ENCODE results near the gene NEK7.

Gene NEK7

GRCh38 chr1:198364471-198364870 lies 207.7 kb downstream of the NEK7 start:
- no peak overlapping the region for H3K27ac ChIP-seq (ENCODE audit: low read length)

GRCh38 chr1:198367296-198367695 lies 210.5 kb downstream of the NEK7 start:
- no peaks in the 10 kb centered on the region for H4K20me1 ChIP-seq (ENCODE audit: insufficient read depth, low read length)
- no peak for TF ChIP-seq CTCF (IDR thresholded peaks at IDR 0.05; ENCODE audit: low read length)
- TF ChIP-seq EZH2phosphoT487 (IDR thresholded peaks at IDR 0.05; ENCODE audit: low read length): no peak
- no peak for TF ChIP-seq EZH2 (optimal IDR thresholded peaks at IDR 0.05; ENCODE audit: low read depth, low read length)
- no peak overlapping the region for H3K27ac ChIP-seq (ENCODE audit: low read length)
- no peak overlapping the region for H3K4me2 ChIP-seq (ENCODE audit: low read depth, low read length)
- H3K27me3 ChIP-seq (replicated peaks; ENCODE audit: insufficient read depth, low read length): no peaks in the 10 kb centered on the region
- no peaks in the 10 kb centered on the region for H3K9me2 ChIP-seq (replicated peaks; ENCODE audit: insufficient read depth, low read length)
- no peaks in the 10 kb centered on the region for H3K36me3 ChIP-seq (replicated peaks; ENCODE audit: insufficient read depth, low read length)
- H3K79me2 ChIP-seq (ENCODE audit: low read length): no peaks in the 10 kb centered on the region
- no peak overlapping the region for H3K9ac ChIP-seq (ENCODE audit: low read length)
- no peaks in the 10 kb centered on the region for H3F3A ChIP-seq (ENCODE audit: insufficient read depth, low read length)
- no peaks in the 10 kb centered on the region for H3K9me3 ChIP-seq (replicated peaks; ENCODE audit: insufficient read depth, low read length)
- H3K4me3 ChIP-seq (ENCODE audit: low read length): no peak overlapping the region
- no peaks in the 10 kb centered on the region for H3K4me1 ChIP-seq (ENCODE audit: low read length)
- no peak overlapping the region for H2AFZ ChIP-seq (ENCODE audit: low read length)
- no peak for DNase-seq

More at GRCh38 chr1:198364471-198364870, 207.7 kb downstream of the NEK7 start:
- H3K79me2 ChIP-seq (ENCODE audit: low read length): no peaks in the 10 kb centered on the region
- no peaks in the 10 kb centered on the region for H4K20me1 ChIP-seq (ENCODE audit: insufficient read depth, low read length)
- no peak overlapping the region for H3K4me3 ChIP-seq (ENCODE audit: low read length)
- no peak overlapping the region for H2AFZ ChIP-seq (ENCODE audit: low read length)
- no peak overlapping the region for H3K4me2 ChIP-seq (ENCODE audit: low read depth, low read length)
- no peaks in the 10 kb centered on the region for H3K36me3 ChIP-seq (replicated peaks; ENCODE audit: insufficient read depth, low read length)
- no peak for DNase-seq
- no peaks in the 10 kb centered on the region for H3F3A ChIP-seq (ENCODE audit: insufficient read depth, low read length)
- no peaks in the 10 kb centered on the region for H3K4me1 ChIP-seq (ENCODE audit: low read length)
- no peak overlapping the region for H3K9ac ChIP-seq (ENCODE audit: low read length)
- no peaks in the 10 kb centered on the region for H3K9me3 ChIP-seq (replicated peaks; ENCODE audit: insufficient read depth, low read length)
- TF ChIP-seq EZH2 (optimal IDR thresholded peaks at IDR 0.05; ENCODE audit: low read depth, low read length) (no peak), EZH2phosphoT487 (IDR thresholded peaks at IDR 0.05; ENCODE audit: low read length) (no peak), CTCF (IDR thresholded peaks at IDR 0.05; ENCODE audit: low read length) (no peak)
- H3K27me3 ChIP-seq (replicated peaks; ENCODE audit: insufficient read depth, low read length): no peaks in the 10 kb centered on the region
- no peaks in the 10 kb centered on the region for H3K9me2 ChIP-seq (replicated peaks; ENCODE audit: insufficient read depth, low read length)

GRCh38 chr1:198370996-198371395 lies 214.2 kb downstream of the NEK7 start:
- Histone ChIP-seq H3K9me2 (replicated peaks; ENCODE audit: insufficient read depth, low read length) (no peaks in the 10 kb centered on the region), H3K4me1 (ENCODE audit: low read length) (no peaks in the 10 kb centered on the region), H3K36me3 (replicated peaks; ENCODE audit: insufficient read depth, low read length) (no peaks in the 10 kb centered on the region), H3K9ac (ENCODE audit: low read length) (no peak overlapping the region), H3K9me3 (replicated peaks; ENCODE audit: insufficient read depth, low read length) (no peaks in the 10 kb centered on the region), H2AFZ (ENCODE audit: low read length) (no peak overlapping the region), H3K79me2 (ENCODE audit: low read length) (no peaks in the 10 kb centered on the region), H3K27ac (ENCODE audit: low read length) (no peak overlapping the region), H4K20me1 (ENCODE audit: insufficient read depth, low read length) (no peaks in the 10 kb centered on the region), H3K4me2 (ENCODE audit: low read depth, low read length) (no peak overlapping the region), H3K27me3 (replicated peaks; ENCODE audit: insufficient read depth, low read length) (no peaks in the 10 kb centered on the region), H3F3A (ENCODE audit: insufficient read depth, low read length) (no peaks in the 10 kb centered on the region), H3K4me3 (ENCODE audit: low read length) (no peak overlapping the region)
- no peak for TF ChIP-seq EZH2phosphoT487 (IDR thresholded peaks at IDR 0.05; ENCODE audit: low read length)
- no peak for TF ChIP-seq EZH2 (optimal IDR thresholded peaks at IDR 0.05; ENCODE audit: low read depth, low read length)
- TF ChIP-seq CTCF (IDR thresholded peaks at IDR 0.05; ENCODE audit: low read length): no peak
- no peak for DNase-seq
